GM21526 (cell line): ENCODE results near the gene TXNDC11.

Source experiments
- ATAC-seq: cut with Tn5 transposase; IDR thresholded peaks from one replicate; pipeline ENCODE4 v1.9.1; 2021; ENCODE audit warnings: moderate library complexity; ENCODE audit not compliant: unreplicated experiment, low FRiP score

The TXNDC11 gene

GRCh38 chr16:11677451-11677951 lies 65.2 kb downstream of the TXNDC11 start:
- ATAC-seq: no peak

DNA sequence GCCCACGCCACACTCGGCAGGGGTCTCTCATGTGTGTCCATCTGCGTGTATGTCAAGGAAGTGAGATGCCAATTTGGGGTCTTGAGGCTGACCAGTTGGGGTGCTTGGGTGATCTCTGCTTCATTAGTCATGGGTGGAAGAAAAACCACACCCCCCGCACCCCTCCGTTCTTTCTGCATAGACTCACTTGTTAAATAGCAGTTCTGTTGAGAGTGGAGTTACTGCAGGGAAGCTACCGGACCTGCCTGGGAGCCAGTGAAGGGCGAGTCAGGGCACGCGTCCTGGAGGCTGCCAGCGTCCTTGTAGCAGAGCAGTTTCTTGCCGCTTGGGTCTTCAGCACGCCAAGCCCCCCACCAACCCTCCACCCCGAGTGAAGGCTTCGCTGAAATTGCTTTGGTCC lies 65.9 kb downstream of the TXNDC11 start:
- no peak for ATAC-seq

DNA sequence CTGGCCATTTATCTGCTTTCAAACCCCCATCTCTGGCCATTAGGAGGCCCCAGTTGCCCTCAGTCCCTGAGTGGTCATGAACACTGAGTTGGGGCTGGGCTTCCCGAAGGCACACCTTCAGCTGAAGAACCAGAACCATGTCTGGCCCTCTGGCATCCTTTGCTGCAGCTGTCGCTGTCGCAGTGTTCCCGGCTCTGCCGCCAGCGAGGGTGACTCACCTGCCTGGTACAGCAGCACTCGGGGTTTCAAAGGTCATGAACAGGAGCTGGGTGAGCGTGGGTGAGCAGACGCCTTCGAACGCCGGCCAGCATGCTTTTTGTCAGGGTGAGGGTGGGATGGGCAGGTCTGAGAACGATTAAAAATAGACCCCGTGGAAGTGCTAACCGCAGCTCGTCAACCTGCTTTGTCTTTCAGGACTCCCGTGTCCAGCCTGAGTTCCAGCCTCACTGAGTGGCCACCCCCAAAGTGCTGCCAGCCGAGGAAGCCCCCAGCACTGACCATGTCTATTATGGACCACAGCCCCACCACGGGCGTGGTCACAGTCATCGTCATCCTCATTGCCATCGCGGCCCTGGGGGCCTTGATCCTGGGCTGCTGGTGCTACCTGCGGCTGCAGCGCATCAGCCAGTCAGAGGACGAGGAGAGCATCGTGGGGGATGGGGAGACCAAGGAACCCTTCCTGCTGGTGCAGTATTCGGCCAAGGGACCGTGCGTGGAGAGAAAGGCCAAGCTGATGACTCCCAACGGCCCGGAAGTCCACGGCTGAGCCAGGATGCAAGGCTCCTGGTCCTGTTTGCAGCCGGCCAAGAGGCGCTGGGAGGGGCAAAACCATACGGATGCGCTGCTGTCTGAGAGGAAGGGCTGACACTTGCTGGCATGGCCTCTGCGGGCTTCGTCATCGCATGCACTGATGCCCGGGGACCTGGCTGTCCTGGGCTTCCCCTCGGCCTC lies 66.8 kb downstream of the TXNDC11 start:
- no peak for ATAC-seq

- ATAC-seq: no peak
Measured at GRCh38 chr16:11674818-11675560, 67.7 kb downstream of the TXNDC11 start.

- ATAC-seq: no peak
Measured at GRCh38 chr16:11674001-11674817, 68.4 kb downstream of the TXNDC11 start.

DNA sequence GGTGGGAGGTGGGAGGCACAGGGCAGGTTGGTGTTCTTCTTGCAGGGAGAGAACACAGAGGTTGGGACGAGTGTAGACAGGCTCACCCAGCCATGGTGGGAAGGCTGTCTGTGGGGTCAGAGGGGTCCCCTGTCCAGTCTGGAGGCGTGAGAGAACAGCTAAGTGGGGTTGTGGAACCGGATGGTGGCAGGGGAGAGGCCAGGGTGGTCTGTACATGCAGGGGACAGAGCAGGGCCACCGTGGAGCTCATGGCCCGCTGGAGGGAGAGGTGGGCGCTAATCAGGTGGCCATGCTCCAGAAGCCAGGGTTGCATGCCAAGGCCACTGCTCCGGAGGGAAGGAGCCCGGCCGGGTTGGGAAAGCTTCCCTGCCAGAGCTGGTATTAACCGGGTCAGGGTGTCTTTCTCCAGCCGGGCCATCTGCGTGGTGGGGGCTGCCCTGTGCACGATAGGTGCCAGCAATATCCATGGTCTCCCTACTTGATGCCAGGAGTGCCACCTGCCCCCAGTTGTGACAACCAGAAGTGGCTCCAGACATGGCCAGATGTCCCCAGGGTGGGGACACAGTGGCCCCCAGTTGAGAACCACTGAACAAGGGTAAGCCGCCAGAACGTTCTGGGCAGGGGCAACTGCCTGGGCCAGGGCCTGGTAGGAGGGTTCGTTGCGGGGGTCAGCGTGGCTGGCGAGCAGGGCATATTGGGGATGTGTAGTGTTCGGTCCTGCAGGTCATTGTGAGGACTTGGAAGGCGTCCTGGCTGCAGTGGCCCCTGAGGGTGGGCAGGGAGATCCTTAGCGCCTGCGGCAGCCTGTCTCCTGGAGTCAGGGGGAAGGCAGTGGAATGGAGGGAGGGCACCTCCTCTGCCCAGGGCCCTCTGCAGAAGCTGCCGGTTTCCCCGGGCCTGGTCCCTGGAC lies 69.3 kb downstream of the TXNDC11 start:
- ATAC-seq: no peak

- no peak for ATAC-seq
Measured at GRCh38 chr16:11672206-11673090, 70.2 kb downstream of the TXNDC11 start.

- no peak for ATAC-seq
Measured at GRCh38 chr16:11671676-11672075, 71.0 kb downstream of the TXNDC11 start.

GRCh38 chr16:11671271-11671670 lies 71.4 kb downstream of the TXNDC11 start:
- no peak for ATAC-seq

GRCh38 chr16:11670171-11671131 lies 72.2 kb downstream of the TXNDC11 start:
- no peak for ATAC-seq

DNA sequence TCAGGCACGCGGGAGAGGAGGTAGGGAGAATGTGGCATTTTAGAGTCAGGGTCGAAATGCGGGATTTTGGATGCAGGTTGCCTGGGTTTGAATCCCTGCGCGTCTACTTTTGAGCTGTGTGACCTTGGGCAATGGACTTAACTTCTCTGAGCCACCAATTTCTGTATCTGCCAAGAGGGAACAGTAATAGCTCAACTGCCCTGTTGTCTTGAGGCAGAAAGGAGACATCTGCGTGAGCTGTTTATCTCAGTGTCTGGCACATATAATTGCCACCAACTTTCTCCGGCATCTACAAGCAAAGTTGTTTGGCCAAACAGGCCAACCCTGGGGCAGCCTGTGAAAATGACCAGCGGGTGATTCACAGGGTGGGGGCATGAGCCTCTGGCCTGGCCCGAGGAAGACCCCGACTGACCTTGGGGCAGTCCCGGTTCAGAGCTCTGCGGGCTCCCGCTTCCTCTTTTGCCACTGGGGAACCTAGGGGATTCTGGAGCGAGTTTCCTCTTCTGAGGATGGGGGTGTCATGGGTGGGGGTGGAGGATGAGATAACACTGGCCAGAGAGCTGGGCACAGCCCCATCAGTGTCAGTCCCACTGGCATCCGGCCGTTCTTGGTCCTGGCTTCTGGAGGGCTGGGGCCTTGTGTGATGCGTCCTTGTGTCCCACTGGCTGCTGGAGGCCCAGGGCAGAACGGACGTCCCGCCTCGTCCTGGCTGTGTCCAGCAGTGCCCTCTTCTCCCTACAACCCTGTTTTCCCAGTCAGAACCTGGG lies 73.1 kb downstream of the TXNDC11 start:
- no peak for ATAC-seq

GRCh38 chr16:11668623-11669379 lies 73.9 kb downstream of the TXNDC11 start:
- ATAC-seq: no peak

- no peak for ATAC-seq
Measured at GRCh38 chr16:11667824-11668622, 74.6 kb downstream of the TXNDC11 start, which contains the start of gene SNN. TSS of gene SNN (plus strand) at chr16:11668455. CDS start at chr16:11676060, 7,605 bp downstream.

DNA sequence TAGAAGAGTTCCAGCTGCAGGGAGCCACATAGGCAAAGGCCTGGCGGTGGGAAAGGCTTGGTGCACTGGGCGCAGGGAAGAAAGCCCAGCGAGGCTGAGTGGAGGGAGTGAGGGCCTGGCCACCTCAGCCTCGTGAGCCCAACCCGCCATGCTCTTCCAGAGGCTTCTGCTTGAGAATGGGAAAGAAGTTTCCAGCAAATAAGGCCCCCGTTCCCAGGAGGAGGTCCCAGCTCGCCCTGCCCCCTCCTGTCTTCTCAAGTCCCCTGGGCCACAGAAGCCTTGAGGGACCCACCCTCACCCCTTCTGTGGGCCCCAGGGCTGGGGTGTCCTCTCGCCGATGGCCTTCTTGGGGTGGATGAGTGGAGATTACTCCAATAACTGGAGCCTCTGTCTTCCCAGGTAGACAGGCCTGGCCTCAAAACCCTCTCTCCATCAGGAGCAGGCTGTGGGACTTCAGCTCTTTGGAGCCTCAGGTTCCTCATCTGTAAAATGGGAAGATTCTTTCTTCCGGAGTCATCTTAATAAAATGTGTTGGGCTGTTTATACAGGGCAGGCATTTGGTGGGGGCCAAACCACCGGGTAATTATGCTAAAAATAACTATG lies 75.3 kb downstream of the TXNDC11 start:
- ATAC-seq: no peak
